ENCODE results near the gene PPHLN1.
A peak's percentile ranks its signal among the peaks of the same experiment; 100 is the strongest.

Gene PPHLN1

GRCh38 chr12:42446761-42447160 is 120.8 kb downstream of the PPHLN1 start:
- no peak for DNase-seq

GRCh38 chr12:42447371-42447786 is 121.4 kb downstream of the PPHLN1 start:
- DNase-seq: no peak

- DNase-seq: no peak
Measured at GRCh38 chr12:42448841-42449240, 122.9 kb downstream of the PPHLN1 start.

GRCh38 chr12:42450248-42450647 is 124.3 kb downstream of the PPHLN1 start:
- DNase-seq: no peak

GRCh38 chr12:42458575-42458974 is 132.6 kb downstream of the PPHLN1 start:
- no peak for DNase-seq

- DNase-seq: no peak
Measured at GRCh38 chr12:42459336-42459847, 133.4 kb downstream of the PPHLN1 start.

- no peak for DNase-seq
Measured at GRCh38 chr12:42462486-42462885, 136.5 kb downstream of the PPHLN1 start.

- no peak for DNase-seq
Measured at GRCh38 chr12:42463671-42464070, 137.7 kb downstream of the PPHLN1 start.

GRCh38 chr12:42468341-42468821 is 142.4 kb downstream of the PPHLN1 start:
- no peak for DNase-seq

- DNase-seq: no peak
Measured at GRCh38 chr12:42468921-42469320, 143.0 kb downstream of the PPHLN1 start.

GRCh38 chr12:42469355-42470175 is 143.6 kb downstream of the PPHLN1 start:
- DNase-seq: peak; percentile 55

- no peak for DNase-seq
Measured at GRCh38 chr12:42472376-42472775, 146.4 kb downstream of the PPHLN1 start.

- DNase-seq: no peak
Measured at GRCh38 chr12:42473130-42473529, 147.2 kb downstream of the PPHLN1 start.

- no peak for DNase-seq
Measured at GRCh38 chr12:42473561-42473960, 147.6 kb downstream of the PPHLN1 start.

GRCh38 chr12:42474391-42474790 is 148.4 kb downstream of the PPHLN1 start:
- no peak for DNase-seq

- DNase-seq: no peak
Measured at GRCh38 chr12:42475106-42475505, 149.1 kb downstream of the PPHLN1 start.

GRCh38 chr12:42477941-42478340 is 152.0 kb downstream of the PPHLN1 start:
- no peak for DNase-seq

GRCh38 chr12:42481368-42481767 is 155.4 kb downstream of the PPHLN1 start:
- DNase-seq: no peak

- DNase-seq: no peak
Measured at GRCh38 chr12:42482041-42482747, 156.2 kb downstream of the PPHLN1 start.

- peak; percentile 56 for DNase-seq
Measured at GRCh38 chr12:42482748-42483520, 157.0 kb downstream of the PPHLN1 start.

- peak; percentile 24 for DNase-seq
Measured at GRCh38 chr12:42483521-42483790, 157.5 kb downstream of the PPHLN1 start.

GRCh38 chr12:42484996-42485395 is 159.0 kb downstream of the PPHLN1 start:
- no peak for DNase-seq

GRCh38 chr12:42485823-42486222 is 159.9 kb downstream of the PPHLN1 start:
- DNase-seq: no peak
